GM10248 (cell line): ENCODE measurements around the gene WDR88.

Experiments
- CTCF ChIA-PET: fragments of 300-600 bp; sonication (Branson Sonifier 250); formaldehyde crosslinking; extraction: SDS; loops from one replicate; lab custom pipeline; 2021; ENCODE audit warnings: antibody characterized with exemption; lab: Yijun Ruan, JAX
- POLR2A ChIA-PET: fragments of 350-650 bp; sonication (Branson Sonifier 250); formaldehyde crosslinking; extraction: SDS; loops from one replicate; lab custom pipeline; 2020; ENCODE audit warnings: antibody characterized with exemption; lab: Yijun Ruan, JAX
- DNase-seq: peaks from one replicate; pipeline ENCODE4 v3.0.0; 2012; ENCODE audit errors: extremely low spot score
- TF ChIP-seq, protein P1 (sequence below): IDR thresholded peaks from 2 replicates; pipeline ENCODE4 v1.5.1; 2012; ENCODE audit warnings: mild to moderate bottlenecking, low read depth; ENCODE audit errors: extremely low read depth, missing control alignments, control extremely low read depth

The WDR88 gene

DNA sequence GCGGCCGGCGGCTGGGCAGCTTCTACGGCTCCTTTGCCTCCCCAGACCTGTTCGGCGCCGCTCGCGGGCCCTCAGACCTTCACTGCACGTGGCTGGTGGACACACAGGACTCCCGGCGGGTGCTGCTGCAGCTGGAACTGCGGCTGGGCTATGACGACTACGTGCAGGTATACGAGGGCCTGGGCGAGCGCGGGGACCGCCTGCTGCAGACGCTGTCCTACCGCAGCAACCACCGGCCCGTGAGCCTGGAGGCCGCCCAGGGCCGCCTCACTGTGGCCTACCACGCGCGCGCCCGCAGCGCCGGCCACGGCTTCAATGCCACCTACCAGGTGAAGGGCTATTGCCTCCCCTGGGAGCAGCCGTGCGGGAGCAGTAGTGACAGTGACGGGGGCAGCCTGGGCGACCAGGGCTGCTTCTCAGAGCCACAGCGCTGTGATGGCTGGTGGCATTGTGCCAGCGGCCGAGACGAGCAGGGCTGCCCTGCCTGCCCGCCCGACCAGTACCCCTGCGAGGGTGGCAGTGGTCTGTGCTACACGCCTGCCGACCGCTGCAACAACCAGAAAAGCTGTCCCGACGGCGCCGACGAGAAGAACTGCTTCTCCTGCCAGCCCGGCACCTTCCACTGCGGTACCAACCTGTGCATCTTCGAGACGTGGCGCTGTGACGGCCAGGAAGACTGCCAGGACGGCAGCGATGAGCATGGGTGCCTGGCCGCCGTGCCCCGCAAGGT, 73.8 kb downstream of the WDR88 start:
- DNase-seq, result no peak
- POLR2A ChIA-PET, result no interaction called here
- TF ChIP-seq, protein P1, sequence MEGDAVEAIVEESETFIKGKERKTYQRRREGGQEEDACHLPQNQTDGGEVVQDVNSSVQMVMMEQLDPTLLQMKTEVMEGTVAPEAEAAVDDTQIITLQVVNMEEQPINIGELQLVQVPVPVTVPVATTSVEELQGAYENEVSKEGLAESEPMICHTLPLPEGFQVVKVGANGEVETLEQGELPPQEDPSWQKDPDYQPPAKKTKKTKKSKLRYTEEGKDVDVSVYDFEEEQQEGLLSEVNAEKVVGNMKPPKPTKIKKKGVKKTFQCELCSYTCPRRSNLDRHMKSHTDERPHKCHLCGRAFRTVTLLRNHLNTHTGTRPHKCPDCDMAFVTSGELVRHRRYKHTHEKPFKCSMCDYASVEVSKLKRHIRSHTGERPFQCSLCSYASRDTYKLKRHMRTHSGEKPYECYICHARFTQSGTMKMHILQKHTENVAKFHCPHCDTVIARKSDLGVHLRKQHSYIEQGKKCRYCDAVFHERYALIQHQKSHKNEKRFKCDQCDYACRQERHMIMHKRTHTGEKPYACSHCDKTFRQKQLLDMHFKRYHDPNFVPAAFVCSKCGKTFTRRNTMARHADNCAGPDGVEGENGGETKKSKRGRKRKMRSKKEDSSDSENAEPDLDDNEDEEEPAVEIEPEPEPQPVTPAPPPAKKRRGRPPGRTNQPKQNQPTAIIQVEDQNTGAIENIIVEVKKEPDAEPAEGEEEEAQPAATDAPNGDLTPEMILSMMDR, result no peak
- CTCF ChIA-PET, result no interaction called here

- POLR2A ChIA-PET, result no interaction called here
- CTCF ChIA-PET, result no interaction called here
- no peak for DNase-seq
- TF ChIP-seq, protein P1, result no peak
Measured at GRCh38 chr19:33206261-33207039, 74.5 kb downstream of the WDR88 start.

GRCh38 chr19:33207040-33207620, 75.2 kb downstream of the WDR88 start:
- ChIA-PET CTCF (no interaction called here), POLR2A (no interaction called here)
- DNase-seq, result no peak
- TF ChIP-seq, protein P1, result no peak

GRCh38 chr19:33207903-33208302, 76.0 kb downstream of the WDR88 start:
- no peak for DNase-seq
- POLR2A ChIA-PET, result no interaction called here
- TF ChIP-seq, protein P1, result no peak
- CTCF ChIA-PET, result no interaction called here

DNA sequence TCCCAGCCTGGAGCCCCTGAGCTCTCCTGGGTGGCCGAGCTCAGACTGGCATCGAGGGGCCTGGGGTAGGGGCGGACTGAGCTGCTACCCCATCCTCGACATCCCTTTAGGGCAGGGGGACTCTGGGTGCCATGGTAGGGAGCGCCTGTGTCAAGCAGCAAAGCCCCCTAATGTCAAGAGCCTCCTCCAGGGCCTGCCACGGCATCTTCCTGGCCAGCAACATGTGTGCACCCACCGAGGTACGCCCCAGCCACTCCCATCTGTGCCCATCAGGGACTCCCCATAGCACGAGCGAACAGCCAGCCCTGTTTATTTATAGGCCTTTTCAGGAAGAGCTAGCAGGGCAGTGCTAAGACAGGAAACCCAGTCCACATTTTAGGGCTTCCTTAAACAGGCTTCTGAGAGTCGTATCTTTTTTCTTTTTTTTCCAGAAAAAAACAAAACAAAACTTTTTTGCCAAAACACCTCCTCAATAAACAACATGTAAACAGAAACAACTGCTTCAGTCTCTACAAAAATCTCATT, 76.5 kb downstream of the WDR88 start:
- ChIA-PET POLR2A (no interaction called here), CTCF (no interaction called here)
- DNase-seq, result no peak
- TF ChIP-seq, protein P1, result no peak
